ENCODE data around the gene SOCS7.
"Not testable (repeated sequence)": the region's sequence is repeated elsewhere in the genome, so short reads cannot be mapped to it uniquely, and the experiment has no call there.

Gene SOCS7

GRCh38 chr17:38421871-38422827 is 70.5 kb downstream of the SOCS7 start:
- DNase-seq (ENCODE audit: low read depth in 2 of 2), result no peak

GRCh38 chr17:38424297-38424972 is 72.8 kb downstream of the SOCS7 start:
- no peak for DNase-seq (ENCODE audit: low read depth in 2 of 2)

GRCh38 chr17:38425031-38425430 is 73.4 kb downstream of the SOCS7 start:
- DNase-seq (ENCODE audit: low read depth in 2 of 2), result no peak

GRCh38 chr17:38425744-38426143 is 74.1 kb downstream of the SOCS7 start:
- DNase-seq (ENCODE audit: low read depth in 2 of 2), result no peak

- DNase-seq (ENCODE audit: low read depth in 2 of 2), result no peak
Observed at GRCh38 chr17:38426441-38426840, 74.8 kb downstream of the SOCS7 start.

GRCh38 chr17:38427160-38427949 is 75.7 kb downstream of the SOCS7 start:
- DNase-seq (ENCODE audit: low read depth in 2 of 2), result no peak

GRCh38 chr17:38428112-38428642 is 76.5 kb downstream of the SOCS7 start, which contains the start of gene ARHGAP23:
TSS of gene ARHGAP23 (plus strand) at chr17:38428464. CDS start at chr17:38428486, 22 bp downstream.
- DNase-seq (ENCODE audit: low read depth in 2 of 2), result no peak

- no peak for DNase-seq (ENCODE audit: low read depth in 2 of 2)
Observed at GRCh38 chr17:38428643-38429371, 77.2 kb downstream of the SOCS7 start.

GRCh38 chr17:38429476-38430100 is 77.9 kb downstream of the SOCS7 start:
- no peak for DNase-seq (ENCODE audit: low read depth in 2 of 2)

- DNase-seq (ENCODE audit: low read depth in 2 of 2), result no peak
Observed at GRCh38 chr17:38430316-38430715, 78.7 kb downstream of the SOCS7 start.

- DNase-seq (ENCODE audit: low read depth in 2 of 2), result no peak
Observed at GRCh38 chr17:38430822-38431221, 79.2 kb downstream of the SOCS7 start.

- no peak for DNase-seq (ENCODE audit: low read depth in 2 of 2)
Observed at GRCh38 chr17:38431346-38432145, 79.9 kb downstream of the SOCS7 start.

GRCh38 chr17:38434178-38434665 is 82.6 kb downstream of the SOCS7 start:
- no peak for DNase-seq (ENCODE audit: low read depth in 2 of 2)

- DNase-seq (ENCODE audit: low read depth in 2 of 2), result no peak
Observed at GRCh38 chr17:38435795-38436194, 84.2 kb downstream of the SOCS7 start.

GRCh38 chr17:38436386-38436785 is 84.7 kb downstream of the SOCS7 start:
- no peak for DNase-seq (ENCODE audit: low read depth in 2 of 2)

- DNase-seq (ENCODE audit: low read depth in 2 of 2), result not testable (repeated sequence)
Observed at GRCh38 chr17:38437313-38437712, 85.7 kb downstream of the SOCS7 start.

GRCh38 chr17:38439436-38439835 is 87.8 kb downstream of the SOCS7 start:
- DNase-seq (ENCODE audit: low read depth in 2 of 2), result no peak

- DNase-seq (ENCODE audit: low read depth in 2 of 2), result no peak
Observed at GRCh38 chr17:38440614-38441397, 89.2 kb downstream of the SOCS7 start.
